Fibroblast of lung (primary cell): Measurements from ENCODE around the gene CDK1. TPM values are rescaled to one million over a fixed set of nuclear protein-coding genes. Genes with fewer than 3 reads are reported as not detected.

Source experiments
- DNase-seq, 2 donors: peaks; one replicate each; pipeline versions ENCODE4 v3.0.0 to v3.0.0-alpha.2; 2010; ENCODE audit warnings: low read depth in 2 of 2
- H2AFZ ChIP-seq: 2 replicates; pipeline ENCODE4 v1.5.1; 2012; ENCODE audit warnings: low read length, control low read depth, inconsistent platforms
- H3K27ac ChIP-seq: 2 replicates; pipeline ENCODE4 v1.5.1; 2011; ENCODE audit warnings: low read length, control low read depth; ENCODE audit not compliant: insufficient read depth
- H3K27me3 ChIP-seq: 2 replicates; pipeline ENCODE4 v1.5.1; 2011; ENCODE audit warnings: mild to moderate bottlenecking, low read length; ENCODE audit not compliant: control insufficient read depth, insufficient read depth
- H3K36me3 ChIP-seq: 2 replicates; pipeline ENCODE4 v1.5.1; 2011; ENCODE audit warnings: low read length; ENCODE audit not compliant: control insufficient read depth, insufficient read depth
- H3K4me1 ChIP-seq: 2 replicates; pipeline ENCODE4 v1.5.1; 2011; ENCODE audit warnings: low read length; ENCODE audit not compliant: control insufficient read depth, insufficient read depth; ENCODE audit errors: extremely low read depth
- H3K4me2 ChIP-seq: 2 replicates; pipeline ENCODE4 v1.5.1; 2011; ENCODE audit warnings: low read length, control low read depth; ENCODE audit not compliant: insufficient read depth; ENCODE audit errors: extremely low read depth
- H3K4me3 ChIP-seq, 4 experiments: fragments of 200-600 bp in 1 of 4; sonication (generic) in 1 of 4; replicated peaks in 1 of 4; 2 replicates each; pipeline ENCODE4 v1.5.1; 2011 to 2016; ENCODE audit warnings: low read length in 4 of 4, low read depth in 3 of 4, mild to moderate bottlenecking in 3 of 4, control low read depth in 2 of 4, inconsistent platforms in 1 of 4, mixed read lengths in 1 of 4; ENCODE audit not compliant: insufficient read depth in 1 of 4; ENCODE audit errors: control extremely low read depth in 1 of 4
- H3K79me2 ChIP-seq: 2 replicates; pipeline ENCODE4 v1.5.1; 2012; ENCODE audit warnings: mild to moderate bottlenecking, low read length, inconsistent platforms; ENCODE audit not compliant: control insufficient read depth, insufficient read depth
- H3K9ac ChIP-seq: 2 replicates; pipeline ENCODE4 v1.5.1; 2011; ENCODE audit warnings: mild to moderate bottlenecking, low read length, control low read depth; ENCODE audit not compliant: insufficient read depth
- H3K9me3 ChIP-seq: 2 replicates; pipeline ENCODE4 v1.5.1; 2012; ENCODE audit warnings: low read depth, low read length; ENCODE audit not compliant: control insufficient read depth, insufficient read depth
- H4K20me1 ChIP-seq: 2 replicates; pipeline ENCODE4 v1.5.1; 2011; ENCODE audit warnings: low read length; ENCODE audit not compliant: control insufficient read depth, insufficient read depth; ENCODE audit errors: extremely low read depth
- CTCF ChIP-seq, 2 donors: IDR thresholded peaks in 1 of 2; conservative IDR thresholded peaks in 1 of 2; 1 replicate in 1 of 2; 2 replicates in 1 of 2; pipeline ENCODE4 v1.5.1; 2011 to 2012; ENCODE audit warnings: low read length in 2 of 2, control low read depth in 1 of 2, inconsistent platforms in 1 of 2, low read depth in 1 of 2, mild to moderate bottlenecking in 1 of 2
- EZH2 ChIP-seq: IDR thresholded peaks from 2 replicates; pipeline ENCODE4 v1.5.1; 2012; ENCODE audit warnings: low read length, control low read depth, mild to moderate bottlenecking; ENCODE audit errors: missing control alignments
- polyA plus RNA-seq, 2 donors: library from polyadenylated mRNA; depleted of rRNA in 1 of 2; stranded (reverse) in 1 of 2; unstranded in 1 of 2; fragments of >200 nt; gene quantifications; 2 replicates each; pipeline ENCODE4 v1.2.1, GENCODE V29; 2011 to 2012; ENCODE audit warnings: missing spikeins in 1 of 2
- total RNA-seq: library from RNA; depleted of rRNA; stranded (reverse); fragments of >200 nt; gene quantifications from 2 replicates; pipeline ENCODE4 v1.2.1, GENCODE V29; 2014

The CDK1 gene
- total and polyA plus RNA-seq, 2 donors (not counting 1 experiment from before 2014, with no cell fraction given) = 13.9 to 14.8 TPM

GRCh38 chr10:60747817-60748469 is 30.3 kb upstream of the CDK1 start:
- TF ChIP-seq CTCF (conservative IDR thresholded peaks at IDR 0.05 in 1 of 2, IDR thresholded peaks at IDR 0.05 in 1 of 2; ENCODE audit: low read depth in 1 of 2, low read length in 2 of 2) (no peak), EZH2 (no peak)
- H3K79me2 ChIP-seq = no peaks in the 10 kb centered on the region
- no peaks in the 10 kb centered on the region for H3K36me3 ChIP-seq
- H3K27ac ChIP-seq = no peak overlapping the region
- DNase-seq = no peak
- H3K27me3 ChIP-seq = peaks cover 12% of the 10 kb centered on the region
- H3K4me2 ChIP-seq = no peak overlapping the region
- no peak overlapping the region for H3K4me3 ChIP-seq
- H2AFZ ChIP-seq = no peak overlapping the region
- H3K4me1 ChIP-seq = no peaks in the 10 kb centered on the region
- no peaks in the 10 kb centered on the region for H3K9me3 ChIP-seq
- H3K9ac ChIP-seq = no peak overlapping the region
- H4K20me1 ChIP-seq = no peaks in the 10 kb centered on the region

GRCh38 chr10:60753152-60753551 is 25.1 kb upstream of the CDK1 start:
- H3K9ac ChIP-seq = no peak overlapping the region
- DNase-seq = no peak
- H3K27me3 ChIP-seq = peaks cover 4% of the 10 kb centered on the region
- H3K4me2 ChIP-seq = no peak overlapping the region
- H3K36me3 ChIP-seq = no peaks in the 10 kb centered on the region
- H3K4me3 ChIP-seq = no peak overlapping the region
- H3K27ac ChIP-seq = no peak overlapping the region
- H3K4me1 ChIP-seq = no peaks in the 10 kb centered on the region
- no peaks in the 10 kb centered on the region for H4K20me1 ChIP-seq
- H3K79me2 ChIP-seq = no peaks in the 10 kb centered on the region
- no peak overlapping the region for H2AFZ ChIP-seq
- H3K9me3 ChIP-seq = no peaks in the 10 kb centered on the region
- no peak for TF ChIP-seq CTCF (conservative IDR thresholded peaks at IDR 0.05 in 1 of 2, IDR thresholded peaks at IDR 0.05 in 1 of 2; ENCODE audit: low read depth in 1 of 2, low read length in 2 of 2)
- TF ChIP-seq EZH2 = no peak

- Histone ChIP-seq H3K36me3 (no peaks in the 10 kb centered on the region), H3K79me2 (no peaks in the 10 kb centered on the region), H3K4me3 (no peak overlapping the region), H3K27me3 (peaks cover under 1% of the 10 kb centered on the region), H3K4me2 (no peak overlapping the region), H2AFZ (no peak overlapping the region), H3K9me3 (no peaks in the 10 kb centered on the region), H3K4me1 (no peaks in the 10 kb centered on the region), H3K27ac (no peak overlapping the region), H3K9ac (no peak overlapping the region), H4K20me1 (no peaks in the 10 kb centered on the region)
- TF ChIP-seq EZH2 (no peak), CTCF (conservative IDR thresholded peaks at IDR 0.05 in 1 of 2, IDR thresholded peaks at IDR 0.05 in 1 of 2; ENCODE audit: low read depth in 1 of 2, low read length in 2 of 2) (no peak)
- no peak for DNase-seq
Observed at GRCh38 chr10:60753817-60754216, 24.5 kb upstream of the CDK1 start.
